ENCODE data around the gene CCR3. TPM values are rescaled to one million over a fixed set of nuclear protein-coding genes. Genes with fewer than 3 reads are reported as not detected.

The CCR3 gene
- total RNA-seq, 1 donor from 2014 or later = not detected

DNA sequence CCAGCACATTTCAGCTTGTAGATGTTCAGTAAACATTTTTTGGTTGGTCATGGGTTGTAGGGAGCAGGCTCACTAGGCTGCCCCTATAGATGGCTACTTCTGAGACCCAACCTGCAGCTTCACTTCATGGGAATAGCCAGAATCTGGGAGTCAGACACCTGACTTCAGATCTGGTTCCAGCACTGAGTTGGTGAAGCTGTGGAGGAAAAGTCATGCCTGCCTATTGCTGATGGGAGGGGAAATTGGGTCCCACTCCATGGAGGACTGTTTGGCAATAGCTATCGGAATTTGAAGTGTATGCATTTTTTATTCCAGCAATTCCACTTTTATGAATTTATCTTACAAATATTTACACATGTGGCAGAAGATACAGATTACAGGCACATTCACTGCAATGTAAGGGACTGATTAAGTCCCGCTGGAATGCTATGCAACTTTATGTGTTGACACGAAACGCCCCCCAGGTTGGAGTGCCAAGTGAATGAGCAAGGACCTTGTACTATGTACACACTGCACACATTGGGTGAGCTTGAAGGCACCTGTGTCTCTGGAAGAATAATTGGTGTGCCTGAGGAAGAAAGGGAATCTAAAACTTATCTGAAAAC, 26.3 kb upstream of the CCR3 start:
- DNase-seq (ENCODE audit: low spot score) (no peak), ATAC-seq (no peak)
- intact Hi-C loops (cut with DNase I) = no loop called here

DNA sequence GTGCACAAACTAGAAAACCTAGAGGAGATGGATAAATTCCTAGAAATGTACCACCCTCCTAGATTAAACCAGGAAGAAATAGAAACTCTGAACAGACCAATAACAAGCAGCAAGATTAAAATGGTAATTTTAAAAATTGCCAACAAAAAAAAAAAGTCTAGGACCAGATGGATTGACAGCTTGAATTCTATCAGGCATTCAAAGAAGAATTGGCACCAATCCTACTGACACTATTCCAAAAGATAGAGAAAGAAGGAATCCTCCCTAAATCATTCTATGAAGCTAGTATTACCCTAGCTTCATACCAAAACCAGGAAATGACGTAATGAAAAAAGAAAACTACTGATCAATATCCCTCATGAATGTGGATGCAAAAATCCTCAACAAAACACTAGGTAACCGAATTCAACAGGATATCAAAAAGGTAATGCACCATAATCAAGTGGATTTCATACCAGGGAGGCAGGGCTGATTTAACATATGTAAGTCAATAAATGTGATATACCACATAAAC, 24.0 kb upstream of the CCR3 start:
- intact Hi-C loops (cut with DNase I) = no loop called here
- DNase-seq (ENCODE audit: low spot score) (no peak), ATAC-seq (no peak)

GRCh38 chr3:46221391-46221790, 20.9 kb upstream of the CCR3 start:
- intact Hi-C loops (cut with DNase I) = no loop called here
- ATAC-seq = no peak
- no peak for DNase-seq (ENCODE audit: low spot score)

- no peak for DNase-seq (ENCODE audit: low spot score)
- intact Hi-C loops (cut with DNase I) = no loop called here
- ATAC-seq = no peak
Observed at GRCh38 chr3:46221938-46222337, 20.3 kb upstream of the CCR3 start.

DNA sequence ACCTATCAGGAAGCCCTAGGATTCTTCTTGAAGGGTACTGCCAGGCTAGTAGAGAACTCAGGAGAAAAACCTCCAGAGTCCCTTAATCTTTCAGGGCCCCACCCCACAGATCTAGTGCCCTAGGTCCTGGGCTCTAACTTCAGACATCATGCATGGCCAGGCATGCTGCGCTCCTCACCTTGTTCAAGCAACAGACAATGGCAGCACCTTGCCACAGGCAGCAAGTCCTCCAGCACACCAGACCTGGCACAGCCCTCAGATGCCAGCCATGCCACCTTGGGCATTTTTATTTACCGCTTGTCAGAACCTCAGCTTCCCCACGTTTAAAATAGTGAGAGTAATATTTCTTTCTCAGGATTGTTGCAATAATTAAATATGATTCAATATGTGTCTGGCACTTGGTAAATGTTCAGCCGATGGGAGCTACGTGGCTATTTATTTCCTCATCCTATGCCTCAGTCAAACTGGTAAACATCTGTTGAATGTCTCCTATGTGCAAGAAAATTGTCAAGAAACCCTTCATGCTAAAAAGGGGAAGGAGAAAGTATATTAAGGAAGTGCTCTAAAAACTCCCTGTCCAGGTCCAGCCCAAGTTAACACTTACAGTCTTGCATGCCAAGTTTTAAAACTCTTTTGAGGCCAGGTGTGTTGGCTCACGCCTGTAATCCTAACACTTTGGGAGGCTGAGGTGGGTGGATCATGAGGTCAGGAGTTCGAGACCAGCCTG, 19.7 kb upstream of the CCR3 start:
- DNase-seq (ENCODE audit: low spot score) = no peak
- ATAC-seq = peak; percentile 56
- intact Hi-C loops (cut with DNase I) = no loop called here

GRCh38 chr3:46228260-46229242, 13.7 kb upstream of the CCR3 start:
- intact Hi-C loops (cut with DNase I) = no loop called here
- ATAC-seq (peak; percentile 68), DNase-seq (ENCODE audit: low spot score) (no peak)

DNA sequence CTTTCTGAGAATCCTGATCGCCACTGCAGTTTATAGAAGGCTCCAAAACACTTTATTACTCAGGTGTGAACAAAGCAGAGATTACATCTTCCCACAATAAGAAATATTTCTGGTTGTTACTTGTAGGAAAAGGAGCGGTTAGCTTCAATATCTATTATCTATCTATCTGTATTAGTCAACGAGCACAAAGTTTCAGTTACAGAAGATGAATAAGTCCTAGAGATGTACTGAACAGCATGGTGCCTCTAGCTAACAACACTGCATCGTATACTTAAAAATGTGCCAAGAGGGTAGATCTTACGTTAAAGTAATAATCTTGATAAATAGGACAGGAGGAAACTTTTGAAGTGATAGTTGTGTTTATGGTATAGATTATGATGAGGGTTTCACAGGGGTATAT, 10.9 kb upstream of the CCR3 start:
- ATAC-seq (no peak), DNase-seq (ENCODE audit: low spot score) (no peak)
- intact Hi-C loops (cut with DNase I) = no loop called here

- ATAC-seq = no peak
- DNase-seq (ENCODE audit: low spot score) = no peak
- intact Hi-C loops (cut with DNase I) = no loop called here
Observed at GRCh38 chr3:46233194-46233593, 9.1 kb upstream of the CCR3 start.

DNA sequence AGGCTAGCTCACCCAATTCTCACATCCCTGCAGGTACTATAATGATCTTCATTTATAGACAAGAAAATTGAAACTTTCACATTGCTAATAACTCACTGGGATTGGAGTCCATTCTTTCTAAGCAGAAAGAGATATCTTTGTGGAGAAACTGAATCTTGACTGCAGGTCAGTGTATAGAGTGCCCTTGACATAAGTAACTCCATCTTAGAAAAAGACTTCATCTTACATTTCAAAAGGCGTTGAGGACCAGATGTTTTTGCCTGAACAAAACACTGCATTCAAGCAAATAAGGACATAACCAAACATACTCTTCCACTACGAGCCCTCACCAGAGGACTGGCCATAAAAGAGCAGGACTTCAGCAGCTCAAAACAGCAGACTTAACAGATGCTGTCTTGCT, 6.8 kb upstream of the CCR3 start:
- no peak for ATAC-seq
- DNase-seq (ENCODE audit: low spot score) = no peak
- intact Hi-C loops (cut with DNase I) = no loop called here

DNA sequence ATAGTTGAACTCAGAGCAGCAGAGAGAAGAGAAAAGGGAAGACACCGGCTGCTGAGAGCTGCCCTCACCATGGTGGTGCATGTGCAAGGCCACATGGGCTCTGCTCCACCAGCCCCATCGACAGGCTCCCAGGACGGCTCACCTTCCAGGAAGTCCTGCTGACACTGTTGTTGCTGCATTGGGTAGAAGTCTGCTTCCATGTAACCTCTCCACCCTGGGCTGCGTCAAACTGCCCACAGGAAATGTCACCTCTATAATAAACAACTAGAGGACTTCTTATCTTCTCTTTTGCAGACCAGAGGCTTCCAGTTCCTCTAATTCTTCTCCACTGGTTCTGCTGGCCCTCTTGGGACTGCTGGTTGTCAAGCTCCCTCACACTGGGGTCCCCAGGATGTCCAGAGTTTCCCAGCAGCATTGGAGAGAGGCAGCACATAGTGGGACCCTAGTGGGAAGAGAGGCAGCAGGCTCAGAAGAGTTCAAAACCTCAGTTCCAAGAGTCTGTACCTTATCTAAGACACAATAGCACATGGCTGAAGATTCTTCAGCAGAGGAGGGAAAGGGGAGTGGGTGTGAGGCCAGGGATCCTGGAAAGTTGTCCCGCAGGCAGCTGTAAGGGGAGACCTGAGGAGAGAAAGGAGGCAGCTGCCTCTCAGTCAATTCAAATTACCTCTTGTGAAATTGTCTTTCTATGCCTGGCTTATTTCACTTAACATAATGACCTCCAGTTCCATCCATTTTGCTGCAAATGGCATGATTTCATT, 5.8 kb upstream of the CCR3 start:
- no peak for ATAC-seq
- DNase-seq (ENCODE audit: low spot score) = no peak
- intact Hi-C loops (cut with DNase I) = no loop called here

GRCh38 chr3:46238386-46238785, 3.9 kb upstream of the CCR3 start:
- intact Hi-C loops (cut with DNase I) = no loop called here
- no peak for ATAC-seq

GRCh38 chr3:46239301-46239938, 2.8 kb upstream of the CCR3 start:
- intact Hi-C loops (cut with DNase I) = no loop called here
- no peak for DNase-seq (ENCODE audit: low spot score)
- no peak for ATAC-seq

More at GRCh38 chr3:46238386-46238785, 3.9 kb upstream of the CCR3 start:
- no peak for DNase-seq (ENCODE audit: low spot score)

DNA sequence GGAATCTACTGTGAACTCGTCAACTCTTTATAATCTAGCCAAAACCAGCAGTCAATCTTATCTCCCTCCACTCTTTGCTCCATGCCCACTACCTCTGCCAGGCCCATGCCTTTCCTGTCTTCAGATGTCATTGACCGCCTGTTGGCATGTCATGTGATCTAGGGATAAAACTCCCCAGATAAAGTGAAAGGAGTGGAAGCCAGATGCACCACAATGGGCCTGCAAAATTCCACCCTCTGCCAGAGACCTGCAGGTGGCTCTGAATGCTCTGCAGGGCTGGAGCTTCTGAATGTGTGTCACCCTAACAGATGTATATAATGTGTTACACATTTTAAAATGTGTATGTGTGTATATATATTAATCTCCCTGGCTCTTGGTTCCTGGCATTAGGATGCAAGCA, 2.3 kb upstream of the CCR3 start:
- no peak for ATAC-seq
- intact Hi-C loops (cut with DNase I) = no loop called here
- DNase-seq (ENCODE audit: low spot score) = no peak

- intact Hi-C loops (cut with DNase I) = no loop called here
- DNase-seq (ENCODE audit: low spot score) (no peak), ATAC-seq (no peak)
Observed at GRCh38 chr3:46243560-46243959, 1.3 kb downstream of the CCR3 start.

GRCh38 chr3:46245146-46245545, 2.9 kb downstream of the CCR3 start:
- DNase-seq (ENCODE audit: low spot score) (no peak), ATAC-seq (no peak)
- intact Hi-C loops (cut with DNase I) = no loop called here

DNA sequence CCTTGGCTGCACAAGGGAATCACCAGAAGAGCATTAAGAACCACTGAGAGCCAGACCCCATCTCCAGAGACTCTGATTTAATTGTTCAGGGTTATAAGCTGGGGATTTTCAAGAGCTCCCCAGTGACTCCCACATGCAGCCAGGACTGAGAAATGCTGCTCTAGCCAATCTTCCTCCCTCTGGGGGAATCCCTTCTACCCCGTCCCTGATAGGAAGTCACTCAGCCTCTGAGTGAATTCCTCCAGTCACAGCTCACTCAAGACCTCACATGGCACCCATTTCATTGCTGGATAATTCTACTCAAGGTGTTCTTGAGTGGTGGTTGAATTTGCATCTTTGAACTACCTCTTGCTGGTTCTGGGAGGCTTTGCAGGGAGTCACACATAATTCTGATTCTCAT, 10.7 kb downstream of the CCR3 start:
- ATAC-seq (no peak), DNase-seq (ENCODE audit: low spot score) (no peak)
- intact Hi-C loops (cut with DNase I) = no loop called here

DNA sequence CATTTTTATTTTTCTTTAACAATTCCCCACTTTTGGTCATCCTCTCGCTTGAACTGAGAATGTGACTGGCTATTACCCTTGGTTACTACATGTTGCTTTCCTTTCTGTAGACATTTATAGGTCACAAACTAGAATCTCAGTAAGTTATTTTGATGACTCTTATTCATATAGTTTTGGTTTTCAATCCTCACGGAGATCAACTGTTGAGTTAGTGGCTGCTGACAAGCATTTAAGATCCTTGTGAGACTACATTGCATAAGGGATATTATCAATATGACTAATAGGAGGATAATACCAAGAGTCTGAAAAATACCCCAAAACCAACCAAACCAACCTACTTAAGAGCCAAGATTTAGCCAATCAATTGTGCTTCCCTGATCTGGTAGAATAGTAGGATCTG, 16.3 kb downstream of the CCR3 start:
- intact Hi-C loops (cut with DNase I) = no loop called here
- no peak for ATAC-seq
- DNase-seq (ENCODE audit: low spot score) = no peak

DNA sequence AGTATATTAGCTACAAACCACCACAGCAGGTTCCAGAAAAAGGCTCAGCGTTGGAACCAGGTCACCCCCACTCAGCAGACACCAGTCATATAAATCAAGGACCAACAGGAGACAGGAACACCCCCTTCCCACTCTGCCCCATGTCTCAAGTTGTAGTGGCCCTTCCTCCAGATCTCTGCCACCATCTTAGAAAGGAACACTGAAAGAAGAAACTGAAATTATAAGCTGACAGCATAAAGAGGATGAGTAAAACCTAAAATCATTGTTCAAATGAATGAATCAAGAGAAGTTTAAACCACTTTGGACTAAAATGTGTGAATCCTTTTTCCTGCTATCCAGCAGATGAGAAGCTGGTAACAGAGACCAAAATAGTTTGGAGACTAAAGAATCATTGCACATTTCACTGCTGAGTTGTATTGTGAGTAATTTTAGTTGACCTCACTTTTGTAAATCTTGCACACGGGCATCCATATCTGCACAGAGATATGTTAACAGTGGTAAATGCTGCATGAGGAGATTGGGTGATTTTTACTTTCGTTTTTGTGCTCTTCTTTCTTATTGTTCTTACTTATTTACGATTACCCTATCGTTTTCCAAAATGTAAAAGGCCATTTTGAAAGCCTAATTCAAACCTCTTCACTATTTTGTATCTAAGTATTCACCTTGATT, 19.8 kb downstream of the CCR3 start:
- ATAC-seq (no peak), DNase-seq (ENCODE audit: low spot score) (no peak)
- intact Hi-C loops (cut with DNase I) = no loop called here

Measured in sciatic nerve (tissue), 2 donors.